Measurements from ENCODE around the gene DNPH1.

DNPH1 gene

DNA sequence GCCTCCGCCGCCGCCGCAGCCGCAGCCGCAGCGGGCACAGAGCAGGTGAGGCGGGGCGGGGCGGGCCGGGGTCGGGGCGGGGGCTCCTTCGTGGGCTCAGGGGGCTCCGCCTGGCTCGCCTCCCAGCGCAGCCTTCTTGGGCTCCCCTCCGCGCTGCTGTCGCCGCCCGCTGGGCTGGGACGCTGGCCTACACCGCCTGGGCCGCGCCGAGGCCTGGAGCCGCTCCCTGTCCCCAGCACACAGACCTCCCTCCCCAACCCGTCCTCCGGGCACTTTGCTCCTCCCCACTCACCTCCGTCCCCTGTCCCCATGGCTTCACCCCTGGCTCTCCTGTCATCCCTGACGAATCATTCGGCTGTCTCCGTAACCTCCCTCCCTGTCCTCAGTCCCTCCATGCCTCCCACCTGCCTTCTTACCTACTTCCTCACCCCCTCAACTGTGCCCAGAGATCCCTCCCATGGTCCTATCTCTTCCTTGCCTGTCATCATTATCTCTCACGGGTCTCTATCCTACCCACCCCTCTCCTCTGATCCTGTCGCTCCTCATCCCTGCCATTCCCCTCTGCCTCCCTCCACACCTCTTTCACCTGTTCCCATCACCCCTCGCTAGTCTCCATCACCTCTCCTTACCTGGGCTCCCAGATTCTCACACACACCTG is 14.5 kb upstream of the DNPH1 start:
- DNase-seq, result no peak

GRCh38 chr6:43242908-43243663 is 13.8 kb upstream of the DNPH1 start, which contains the start of gene TTBK1:
TTBK1 (plus strand) TSS chr6:43243481; CDS start chr6:43246661, 3,180 bp downstream.
- DNase-seq, result peak in 1 of 2 experiments; percentile 37

GRCh38 chr6:43241446-43241845 is 12.2 kb upstream of the DNPH1 start:
- no peak for DNase-seq

- no peak for DNase-seq
These were observed 11.7 kb upstream of the DNPH1 start for GRCh38 chr6:43240950-43241349.

- no peak for DNase-seq
These were observed 9.8 kb upstream of the DNPH1 start for GRCh38 chr6:43239054-43239453.

- no peak for DNase-seq
These were observed 6.6 kb upstream of the DNPH1 start for GRCh38 chr6:43235841-43236240.

GRCh38 chr6:43231735-43232450 is 2.6 kb upstream of the DNPH1 start:
- DNase-seq, result no peak

- DNase-seq, result no peak
These were observed 1.8 kb upstream of the DNPH1 start for GRCh38 chr6:43231053-43231452.

DNA sequence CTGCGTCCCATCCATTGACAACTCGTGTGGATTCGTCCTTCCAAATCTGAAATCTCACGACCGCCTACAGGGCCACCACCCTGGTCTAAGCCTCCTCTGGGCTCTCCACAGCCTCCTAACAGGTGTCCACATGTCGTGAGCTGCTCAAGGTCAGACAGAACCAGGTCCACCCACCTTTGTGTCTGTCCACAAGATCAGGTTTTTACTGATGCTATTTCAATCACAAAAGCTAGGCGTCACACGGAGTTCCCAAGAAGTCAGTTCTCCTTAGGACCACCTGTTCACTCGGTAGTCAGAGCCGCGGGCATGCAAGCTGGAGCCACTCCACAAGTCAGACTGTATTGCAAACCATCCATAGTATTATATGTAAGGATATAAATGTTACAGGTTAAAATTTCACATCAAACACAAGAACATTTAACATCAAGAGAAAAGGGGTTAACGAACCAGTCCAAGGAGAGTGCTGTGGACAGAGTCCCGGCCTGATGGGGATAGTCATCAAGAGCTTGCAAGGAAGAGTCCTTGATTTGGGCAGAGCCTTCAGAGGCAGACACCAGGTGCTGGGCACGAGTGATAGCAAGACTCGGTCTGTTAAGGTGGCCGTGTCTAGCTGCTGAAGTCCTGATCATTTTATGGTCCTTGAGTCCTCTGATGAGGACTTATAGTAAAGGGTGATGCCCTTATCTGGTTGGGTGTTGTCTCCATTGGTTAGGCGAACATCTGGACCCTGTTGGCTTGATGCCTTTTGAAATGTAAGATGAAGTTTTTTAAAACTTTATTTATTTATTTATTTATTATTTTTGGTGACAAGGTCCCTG is 731 bp upstream of the DNPH1 start:
- no peak for DNase-seq

DNA sequence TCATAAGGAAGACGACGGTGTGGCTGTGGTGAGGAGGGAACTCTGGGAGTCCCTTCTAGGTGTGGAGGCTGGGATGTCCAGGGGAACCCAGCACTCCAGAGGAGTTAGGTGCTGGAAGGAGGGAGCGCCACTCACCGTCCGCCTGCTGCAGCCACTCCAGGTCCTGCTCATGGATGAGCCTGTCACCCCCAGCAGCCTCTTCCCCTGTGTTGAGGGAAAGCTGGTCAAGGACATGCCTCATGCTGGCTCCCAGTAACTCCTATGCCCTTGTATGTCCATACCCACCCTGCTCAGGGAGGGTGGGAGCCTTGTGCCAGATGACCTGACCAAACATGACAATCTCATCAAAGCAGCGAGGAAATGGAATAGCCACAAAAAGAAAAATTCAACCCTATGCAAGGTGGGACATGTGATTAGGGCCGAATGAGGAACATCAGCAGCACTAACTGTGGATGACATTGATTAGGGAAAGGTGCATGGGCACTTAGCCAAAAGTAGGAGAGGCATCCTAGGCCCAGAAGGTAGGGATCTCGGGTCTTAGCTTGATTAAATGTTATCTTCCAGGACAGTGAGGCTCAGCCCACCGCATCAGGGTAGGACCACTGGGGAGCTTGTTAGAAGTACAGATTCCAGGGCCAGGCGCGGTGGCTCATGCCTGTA is 3.0 kb downstream of the DNPH1 start:
- no peak for DNase-seq

GRCh38 chr6:43223175-43223574 is 6.1 kb downstream of the DNPH1 start:
- no peak for DNase-seq

DNA sequence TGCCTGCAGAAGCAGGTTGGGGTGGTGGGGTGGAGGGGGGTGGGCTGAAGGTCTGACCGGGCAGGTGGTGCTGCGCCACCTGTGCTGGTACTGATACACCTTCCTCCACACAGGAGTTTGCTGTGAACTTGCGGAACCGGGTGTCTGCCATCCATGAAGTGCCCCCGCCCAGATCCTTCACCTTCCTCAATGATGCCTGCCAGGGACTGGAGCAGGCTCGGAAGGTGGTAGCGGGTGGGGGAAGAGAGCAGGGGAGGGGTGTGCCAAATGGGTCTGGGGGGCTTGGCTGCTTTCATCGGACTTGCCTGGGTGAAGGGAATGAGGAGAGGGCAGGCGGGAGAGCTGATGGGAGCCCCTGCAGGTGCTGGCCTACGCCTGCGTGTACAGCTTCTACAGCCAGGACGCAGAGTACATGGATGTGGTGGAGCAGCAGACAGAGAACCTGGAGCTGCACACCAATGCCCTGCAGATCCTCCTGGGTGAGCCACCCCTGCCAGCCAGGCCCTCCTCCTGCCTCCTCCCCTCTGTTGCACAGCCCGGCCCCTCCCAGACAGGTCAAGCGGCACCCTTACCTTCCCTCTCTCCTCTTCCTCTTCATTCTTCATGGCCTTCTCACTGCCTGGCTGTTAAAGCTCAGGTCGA is 6.7 kb downstream of the DNPH1 start:
- DNase-seq, result no peak

DNA sequence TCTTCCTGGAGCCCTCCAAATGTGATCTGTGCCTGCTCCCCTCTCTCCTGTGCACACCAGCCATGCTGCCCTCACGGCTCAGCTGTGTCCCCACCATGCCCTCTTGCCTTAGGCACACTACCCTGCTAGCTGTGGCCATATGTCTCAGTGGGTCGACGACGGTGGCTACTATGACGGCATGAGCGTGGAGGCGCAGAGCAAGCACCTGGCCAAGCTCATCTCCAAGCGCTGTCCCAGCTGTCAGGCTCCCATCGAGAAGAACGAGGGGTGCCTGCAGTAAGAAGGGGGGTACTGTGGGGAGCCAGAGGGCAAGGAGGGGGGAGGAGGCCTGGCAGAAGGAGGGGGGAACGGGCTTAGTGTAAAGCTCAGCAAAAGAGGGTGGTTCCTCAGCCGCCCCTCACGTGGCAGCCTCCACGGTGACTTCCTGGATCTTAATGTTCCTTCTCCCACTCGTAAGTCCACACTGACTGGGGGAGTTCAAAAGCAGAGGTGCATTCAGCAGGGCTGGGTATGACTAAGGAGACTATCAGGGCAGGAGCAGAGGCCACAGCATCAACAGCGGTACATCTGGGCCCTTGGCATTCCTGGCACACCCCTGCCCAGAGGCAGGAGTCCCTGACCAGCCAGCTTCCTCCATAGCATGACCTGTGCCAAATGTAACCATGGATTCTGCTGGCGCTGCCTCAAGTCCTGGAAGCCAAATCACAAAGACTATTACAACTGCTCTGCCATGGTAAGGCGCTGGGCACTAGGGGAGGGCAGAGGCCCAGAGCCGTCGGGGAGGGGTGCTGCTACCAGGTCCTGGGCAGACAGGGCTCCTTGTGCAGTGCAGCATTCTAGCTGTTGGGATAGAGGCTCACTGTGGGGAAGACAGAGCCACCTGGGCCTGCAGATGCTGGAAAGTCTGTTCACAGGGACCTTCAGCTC is 8.0 kb downstream of the DNPH1 start:
- no peak for DNase-seq

- DNase-seq, result no peak
These were observed 8.8 kb downstream of the DNPH1 start for GRCh38 chr6:43220439-43220951.

- no peak for DNase-seq
These were observed 9.5 kb downstream of the DNPH1 start for GRCh38 chr6:43219814-43220213.

- no peak for DNase-seq
These were observed 10.2 kb downstream of the DNPH1 start for GRCh38 chr6:43219119-43219518.

GRCh38 chr6:43217351-43217750 is 11.9 kb downstream of the DNPH1 start:
- DNase-seq, result no peak

GRCh38 chr6:43216200-43216599 is 13.1 kb downstream of the DNPH1 start:
- DNase-seq, result no peak

GRCh38 chr6:43215066-43215465 is 14.2 kb downstream of the DNPH1 start:
- DNase-seq, result no peak

GRCh38 chr6:43213431-43213830 is 15.8 kb downstream of the DNPH1 start:
- no peak for DNase-seq

GRCh38 chr6:43211955-43212354 is 17.3 kb downstream of the DNPH1 start:
- DNase-seq, result no peak
